H9 (cell line): ENCODE results near the gene MZB1. TPM values are rescaled to one million over a fixed set of nuclear protein-coding genes. Genes with fewer than 3 reads are reported as not detected.

Source experiments
- DNase-seq: peaks from one replicate; pipeline ENCODE4 v3.0.0-alpha.2; 2017
- H2AFZ ChIP-seq: one replicate; pipeline ENCODE4 v1.6.1; 2013; ENCODE audit warnings: mild to moderate bottlenecking, low read length, control low read depth, moderate library complexity
- H2AK5ac ChIP-seq: 2 replicates; pipeline ENCODE4 v1.6.1; 2013; ENCODE audit warnings: low read length, control low read depth, mixed read lengths; ENCODE audit not compliant: insufficient read length
- H2BK120ac ChIP-seq: one replicate; pipeline ENCODE4 v1.6.1; 2013; ENCODE audit warnings: low read depth, mild to moderate bottlenecking, low read length, control low read depth, inconsistent platforms; ENCODE audit not compliant: poor library complexity, severe bottlenecking
- H2BK12ac ChIP-seq: 2 replicates; pipeline ENCODE4 v1.6.1; 2013; ENCODE audit warnings: low read length, control low read depth, mixed read lengths, low read depth; ENCODE audit not compliant: insufficient read length
- H2BK15ac ChIP-seq: 2 replicates; pipeline ENCODE4 v1.6.1; 2013; ENCODE audit warnings: low read depth, low read length, control low read depth
- H2BK20ac ChIP-seq: one replicate; pipeline ENCODE4 v1.6.1; 2013; ENCODE audit warnings: low read depth, mild to moderate bottlenecking, low read length, control low read depth, inconsistent platforms; ENCODE audit not compliant: poor library complexity, severe bottlenecking
- H2BK5ac ChIP-seq: 2 replicates; pipeline ENCODE4 v1.6.1; 2013; ENCODE audit warnings: low read length, control low read depth, mixed read lengths; ENCODE audit not compliant: insufficient read length
- H3K14ac ChIP-seq: 2 replicates; pipeline ENCODE4 v1.6.1; 2013; ENCODE audit warnings: low read length, control low read depth; ENCODE audit not compliant: insufficient read depth
- H3K18ac ChIP-seq: 2 replicates; pipeline ENCODE4 v1.6.1; 2013; ENCODE audit warnings: low read depth, mild to moderate bottlenecking, mixed read lengths, low read length, control low read depth; ENCODE audit not compliant: insufficient read length
- H3K23ac ChIP-seq: 2 replicates; pipeline ENCODE4 v1.6.1; 2013; ENCODE audit warnings: low read length, control low read depth, mixed read lengths, low read depth; ENCODE audit not compliant: insufficient read length
- H3K23me2 ChIP-seq: 2 replicates; pipeline ENCODE4 v1.6.1; 2013; ENCODE audit warnings: low read depth, mild to moderate bottlenecking, mixed read lengths, low read length, control low read depth; ENCODE audit not compliant: insufficient read length, poor library complexity, severe bottlenecking
- H3K27ac ChIP-seq: 2 replicates; pipeline ENCODE4 v1.5.1; 2013; ENCODE audit warnings: low read length, control low read depth, mixed read lengths, low read depth; ENCODE audit not compliant: insufficient read length
- H3K27me3 ChIP-seq: 2 replicates; pipeline ENCODE4 v1.6.1; 2013; ENCODE audit warnings: low read length, control low read depth, inconsistent platforms; ENCODE audit not compliant: insufficient read depth
- H3K4ac ChIP-seq: 2 replicates; pipeline ENCODE4 v1.6.1; 2013; ENCODE audit warnings: low read depth, mild to moderate bottlenecking, control low read depth, inconsistent platforms, low read length, moderate library complexity
- H3K4me1 ChIP-seq: 2 replicates; pipeline ENCODE4 v1.6.1; 2013; ENCODE audit warnings: low read length, control low read depth, inconsistent platforms; ENCODE audit not compliant: insufficient read depth
- H3K4me2 ChIP-seq: 2 replicates; pipeline ENCODE4 v1.6.1; 2013; ENCODE audit warnings: low read length, control low read depth, mixed read lengths; ENCODE audit not compliant: insufficient read length, insufficient read depth
- H3K56ac ChIP-seq: 2 replicates; pipeline ENCODE4 v1.6.1; 2013; ENCODE audit warnings: low read depth, mild to moderate bottlenecking, mixed read lengths, low read length, control low read depth; ENCODE audit not compliant: insufficient read length
- H3K79me1 ChIP-seq: 2 replicates; pipeline ENCODE4 v1.6.1; 2013; ENCODE audit warnings: low read depth, mild to moderate bottlenecking, moderate library complexity, low read length, control low read depth, inconsistent platforms; ENCODE audit not compliant: insufficient read depth, poor library complexity, severe bottlenecking
- H3K79me2 ChIP-seq: 2 replicates; pipeline ENCODE4 v1.6.1; 2013; ENCODE audit warnings: low read length, control low read depth, inconsistent platforms; ENCODE audit not compliant: insufficient read depth
- H3K9ac ChIP-seq: 2 replicates; pipeline ENCODE4 v1.6.1; 2013; ENCODE audit warnings: low read length, control low read depth, mixed read lengths; ENCODE audit not compliant: insufficient read length; ENCODE audit errors: extremely low read depth
- H3K9me3 ChIP-seq: one replicate; pipeline ENCODE4 v1.6.1; 2013; ENCODE audit warnings: low read depth, low read length, inconsistent platforms; ENCODE audit not compliant: control insufficient read depth
- H3T11ph ChIP-seq: one replicate; pipeline ENCODE4 v1.6.1; 2013; ENCODE audit warnings: mild to moderate bottlenecking, low read length, control low read depth, inconsistent platforms
- H4K20me1 ChIP-seq: one replicate; pipeline ENCODE4 v1.6.1; 2013; ENCODE audit not compliant: control insufficient read depth, insufficient read length, insufficient read depth
- H4K5ac ChIP-seq: 2 replicates; pipeline ENCODE4 v1.6.1; 2013; ENCODE audit warnings: low read depth, mild to moderate bottlenecking, mixed read lengths, low read length, control low read depth; ENCODE audit not compliant: insufficient read length
- H4K8ac ChIP-seq: replicated peaks from 2 replicates; pipeline ENCODE4 v1.6.1; 2013; ENCODE audit warnings: low read length, control low read depth, mixed read lengths, low read depth; ENCODE audit not compliant: insufficient read length
- H4K91ac ChIP-seq: 2 replicates; pipeline ENCODE4 v1.6.1; 2013; ENCODE audit warnings: low read depth, mild to moderate bottlenecking, moderate library complexity, mixed read lengths, low read length, control low read depth; ENCODE audit not compliant: insufficient read length
- H3K27ac Mint-ChIP-seq, 3 experiments: 2 replicates in 2 of 3; 3 replicates in 1 of 3; pipeline ENCODE4 v1.8.0; 2020 to 2021; ENCODE audit warnings: mixed read lengths in 3 of 3, mild to moderate bottlenecking in 1 of 3, moderate library complexity in 1 of 3
- H3K27me3 Mint-ChIP-seq: 2 replicates; pipeline ENCODE4 v1.8.0; 2021; ENCODE audit warnings: low read depth, mild to moderate bottlenecking, moderate library complexity, mixed read lengths
- H3K36me3 Mint-ChIP-seq, 3 experiments: 2 replicates in 2 of 3; 3 replicates in 1 of 3; pipeline ENCODE4 v1.8.0; 2020 to 2021; ENCODE audit warnings: low read depth in 3 of 3, mixed read lengths in 3 of 3; ENCODE audit not compliant: insufficient read depth in 1 of 3
- H3K4me1 Mint-ChIP-seq, 2 experiments: 2 replicates each; pipeline ENCODE4 v1.8.0; 2020; ENCODE audit warnings: mixed read lengths in 2 of 2
- H3K4me3 Mint-ChIP-seq, 2 experiments: 2 replicates in 1 of 2; 3 replicates in 1 of 2; pipeline ENCODE4 v1.8.0; 2020 to 2021; ENCODE audit warnings: mild to moderate bottlenecking in 2 of 2, mixed read lengths in 2 of 2, moderate library complexity in 1 of 2
- H3K9me3 Mint-ChIP-seq, 2 experiments: 2 replicates in 1 of 2; 3 replicates in 1 of 2; pipeline ENCODE4 v1.8.0; 2020; ENCODE audit warnings: mild to moderate bottlenecking in 2 of 2, mixed read lengths in 2 of 2, moderate library complexity in 1 of 2
- WGBS: extraction: QIAGEN DNeasy Blood & Tissue Kit; methylation state at CpG from one replicate; pipeline ENCODE4 v1.1.7; 2013; ENCODE audit warnings: missing lambda C conversion rate, low lambda C conversion rate, mixed read lengths; ENCODE audit not compliant: insufficient read length; ENCODE audit errors: extremely low coverage; 5-methylcytosine and 5-hydroxymethylcytosine counted together
- total RNA-seq: library from RNA; stranded (reverse); gene quantifications from 2 replicates; pipeline ENCODE4 v1.2.1, GENCODE V29; 2021
- TF ChIP-seq, protein P1 (sequence below): fragments of 200-600 bp; sonication (generic); conservative IDR thresholded peaks from 3 replicates; pipeline ENCODE4 v1.8.0; 2021; ENCODE audit warnings: antibody characterized with exemption, mild to moderate bottlenecking

MZB1 gene
- total RNA-seq, 1 experiment from 2014 or later: 0.31 TPM

DNA sequence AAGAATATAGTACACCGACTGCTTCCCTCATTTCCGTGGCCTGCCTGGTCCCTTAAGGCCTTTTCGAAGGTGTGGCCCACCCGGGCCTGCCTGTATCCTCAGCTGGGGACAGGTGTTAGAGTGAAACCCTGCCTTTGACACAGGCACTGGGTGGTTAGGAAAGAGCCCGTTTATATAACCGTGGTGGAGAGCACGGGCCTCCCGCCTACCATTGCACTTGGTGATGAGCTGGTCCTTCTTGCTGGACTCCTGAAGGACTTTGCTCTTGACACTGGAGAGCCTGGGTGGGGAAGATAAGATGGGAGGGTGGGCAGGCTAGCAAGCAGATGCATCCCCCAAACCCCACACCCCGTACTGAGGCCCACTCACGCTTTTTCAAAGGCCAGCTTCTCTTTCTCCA is 11.8 kb upstream of the MZB1 start:
- no peak overlapping the region for H3K56ac ChIP-seq
- no peak overlapping the region for H2BK15ac ChIP-seq
- no peak overlapping the region for H2AFZ ChIP-seq
- Mint-ChIP-seq H3K36me3 (peaks cover 4 to 26% (median 16%) of the 10 kb centered on the region in 3 experiments), H3K27me3 (no peaks in the 10 kb centered on the region), H3K4me3 (no peak overlapping the region), H3K4me1 (peaks cover 22 to 26% of the 10 kb centered on the region in 2 experiments), H3K9me3 (no peaks in the 10 kb centered on the region), H3K27ac (no peak overlapping the region)
- no peak overlapping the region for H3K9ac ChIP-seq
- H3K4me2 ChIP-seq: no peak overlapping the region
- H2BK12ac ChIP-seq: no peak overlapping the region
- H2BK5ac ChIP-seq: no peak overlapping the region
- TF ChIP-seq, protein P1, sequence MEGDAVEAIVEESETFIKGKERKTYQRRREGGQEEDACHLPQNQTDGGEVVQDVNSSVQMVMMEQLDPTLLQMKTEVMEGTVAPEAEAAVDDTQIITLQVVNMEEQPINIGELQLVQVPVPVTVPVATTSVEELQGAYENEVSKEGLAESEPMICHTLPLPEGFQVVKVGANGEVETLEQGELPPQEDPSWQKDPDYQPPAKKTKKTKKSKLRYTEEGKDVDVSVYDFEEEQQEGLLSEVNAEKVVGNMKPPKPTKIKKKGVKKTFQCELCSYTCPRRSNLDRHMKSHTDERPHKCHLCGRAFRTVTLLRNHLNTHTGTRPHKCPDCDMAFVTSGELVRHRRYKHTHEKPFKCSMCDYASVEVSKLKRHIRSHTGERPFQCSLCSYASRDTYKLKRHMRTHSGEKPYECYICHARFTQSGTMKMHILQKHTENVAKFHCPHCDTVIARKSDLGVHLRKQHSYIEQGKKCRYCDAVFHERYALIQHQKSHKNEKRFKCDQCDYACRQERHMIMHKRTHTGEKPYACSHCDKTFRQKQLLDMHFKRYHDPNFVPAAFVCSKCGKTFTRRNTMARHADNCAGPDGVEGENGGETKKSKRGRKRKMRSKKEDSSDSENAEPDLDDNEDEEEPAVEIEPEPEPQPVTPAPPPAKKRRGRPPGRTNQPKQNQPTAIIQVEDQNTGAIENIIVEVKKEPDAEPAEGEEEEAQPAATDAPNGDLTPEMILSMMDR: no peak
- H2AK5ac ChIP-seq: no peak overlapping the region
- WGBS: no CpG with 5 or more reads among the region's 10 CpGs
- no peaks in the 10 kb centered on the region for H3K9me3 ChIP-seq
- no peaks in the 10 kb centered on the region for H4K20me1 ChIP-seq
- no peaks in the 10 kb centered on the region for H3K23me2 ChIP-seq
- no peak overlapping the region for H3K23ac ChIP-seq
- DNase-seq: no peak
- H3K4ac ChIP-seq: no peak overlapping the region
- no peak overlapping the region for H2BK20ac ChIP-seq
- peaks cover 2% of the 10 kb centered on the region; the same call in 1 of the 2 replicates for H3K4me1 ChIP-seq
- H4K8ac ChIP-seq: no peak overlapping the region
- H4K5ac ChIP-seq: no peak overlapping the region
- no peak overlapping the region for H3K14ac ChIP-seq
- no peak overlapping the region for H2BK120ac ChIP-seq
- H3T11ph ChIP-seq: no peak overlapping the region
- no peaks in the 10 kb centered on the region for H3K27me3 ChIP-seq
- H4K91ac ChIP-seq: no peak overlapping the region
- no peaks in the 10 kb centered on the region for H3K79me1 ChIP-seq
- H3K79me2 ChIP-seq: no peaks in the 10 kb centered on the region
- H3K27ac ChIP-seq: no peak overlapping the region
- no peak overlapping the region for H3K18ac ChIP-seq
